HEK293T (cell line): ENCODE results near the gene ADAMTSL2.

ENCODE experiments used
- BHLHE40 ChIP-seq: fragments of 450-650 bp; IDR thresholded peaks from 2 replicates; pipeline ENCODE4 v1.6.1; 2016; ENCODE audit warnings: mild to moderate bottlenecking, moderate library complexity, borderline replicate concordance
- CTBP1 ChIP-seq: fragments of 450-650 bp; IDR thresholded peaks from 2 replicates; pipeline ENCODE4 v1.6.1; 2016; ENCODE audit warnings: borderline replicate concordance
- ELF4 ChIP-seq: fragments of 450-650 bp; IDR thresholded peaks from 2 replicates; pipeline ENCODE4 v1.6.1; 2017; ENCODE audit warnings: antibody characterized with exemption
- FOXA1 ChIP-seq: fragments of 450-650 bp; IDR thresholded peaks from 2 replicates; pipeline ENCODE4 v1.6.1; 2016; ENCODE audit warnings: mild to moderate bottlenecking
- FOXK2 ChIP-seq: fragments of 450-650 bp; IDR thresholded peaks from 2 replicates; pipeline ENCODE4 v1.6.1; 2016; ENCODE audit warnings: mild to moderate bottlenecking
- FOXM1 ChIP-seq: fragments of 450-650 bp; IDR thresholded peaks from 2 replicates; pipeline ENCODE4 v1.6.1; 2017; ENCODE audit warnings: mild to moderate bottlenecking, borderline replicate concordance
- NFRKB ChIP-seq: fragments of 450-650 bp; IDR thresholded peaks from 2 replicates; pipeline ENCODE4 v1.6.1; 2016; ENCODE audit warnings: mild to moderate bottlenecking, moderate library complexity
- SUZ12 ChIP-seq: fragments of 450-650 bp; IDR thresholded peaks from 2 replicates; pipeline ENCODE4 v1.6.1; 2016; ENCODE audit warnings: mild to moderate bottlenecking
- ZNF384 ChIP-seq: fragments of 450-650 bp; IDR thresholded peaks from 2 replicates; pipeline ENCODE4 v1.6.1; 2016
- TF ChIP-seq, protein P1 (sequence below): fragments of 450-650 bp; IDR thresholded peaks from 2 replicates; pipeline ENCODE4 v1.6.1; 2016

DNA sequence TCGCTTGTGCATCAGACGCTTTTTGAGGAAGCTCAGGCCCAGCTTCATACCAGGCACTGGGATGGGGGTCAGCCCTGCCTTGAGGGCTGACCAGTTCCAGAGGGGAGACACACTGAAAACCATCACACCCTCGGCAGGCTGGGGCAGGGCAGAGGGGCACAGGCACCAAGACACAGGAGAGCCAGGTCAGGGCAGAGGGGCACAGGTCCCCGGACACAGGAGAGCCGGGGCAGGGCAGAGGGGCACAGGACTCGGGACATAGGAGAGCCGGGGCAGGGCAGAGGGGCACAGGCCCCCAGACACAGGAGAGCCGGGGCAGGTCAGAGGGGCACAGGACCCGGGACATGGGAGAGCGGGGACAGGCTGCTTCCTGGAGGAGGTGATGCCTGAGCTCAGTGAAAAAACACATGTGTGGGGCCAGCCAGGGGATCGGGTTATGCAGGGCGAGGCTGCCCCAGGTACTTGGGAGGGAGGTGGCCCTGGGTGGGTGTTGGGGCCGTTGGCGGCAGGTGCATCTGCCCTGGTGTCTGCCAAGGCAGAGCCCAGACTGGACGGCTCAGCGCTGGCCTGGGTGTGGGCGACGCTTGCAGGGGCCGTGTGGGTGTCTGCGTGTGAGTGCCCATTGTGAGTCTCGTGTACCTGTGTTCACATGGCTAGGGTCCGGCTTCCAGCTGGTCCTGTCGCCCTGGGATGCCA is 40.5 kb upstream of the ADAMTSL2 start:
- TF ChIP-seq SUZ12 = no peak
- TF ChIP-seq FOXM1 = no peak
- no peak for TF ChIP-seq ELF4
- no peak for TF ChIP-seq FOXA1
- TF ChIP-seq, protein P1, sequence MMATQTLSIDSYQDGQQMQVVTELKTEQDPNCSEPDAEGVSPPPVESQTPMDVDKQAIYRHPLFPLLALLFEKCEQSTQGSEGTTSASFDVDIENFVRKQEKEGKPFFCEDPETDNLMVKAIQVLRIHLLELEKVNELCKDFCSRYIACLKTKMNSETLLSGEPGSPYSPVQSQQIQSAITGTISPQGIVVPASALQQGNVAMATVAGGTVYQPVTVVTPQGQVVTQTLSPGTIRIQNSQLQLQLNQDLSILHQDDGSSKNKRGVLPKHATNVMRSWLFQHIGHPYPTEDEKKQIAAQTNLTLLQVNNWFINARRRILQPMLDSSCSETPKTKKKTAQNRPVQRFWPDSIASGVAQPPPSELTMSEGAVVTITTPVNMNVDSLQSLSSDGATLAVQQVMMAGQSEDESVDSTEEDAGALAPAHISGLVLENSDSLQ = no peak
- no peak for TF ChIP-seq BHLHE40
- TF ChIP-seq CTBP1 = no peak
- TF ChIP-seq ZNF384 = no peak
- no peak for TF ChIP-seq NFRKB
- TF ChIP-seq FOXK2 = no peak
